AG20443 (cell line): ENCODE measurements around the gene PRMT3.
"Not testable (repeated sequence)": the region's sequence is repeated elsewhere in the genome, so short reads cannot be mapped to it uniquely, and the experiment has no call there.

Source experiments
- DNase-seq: peaks from one replicate; pipeline ENCODE4 v3.0.0; 2012; ENCODE audit warnings: low spot score, mixed read lengths

Gene PRMT3

GRCh38 chr11:20387261-20388095 is at the start of gene PRMT3:
PRMT3 (plus strand) TSS chr11:20387716; CDS start chr11:20387747, 31 bp downstream.
- DNase-seq: peak; percentile 99

DNA sequence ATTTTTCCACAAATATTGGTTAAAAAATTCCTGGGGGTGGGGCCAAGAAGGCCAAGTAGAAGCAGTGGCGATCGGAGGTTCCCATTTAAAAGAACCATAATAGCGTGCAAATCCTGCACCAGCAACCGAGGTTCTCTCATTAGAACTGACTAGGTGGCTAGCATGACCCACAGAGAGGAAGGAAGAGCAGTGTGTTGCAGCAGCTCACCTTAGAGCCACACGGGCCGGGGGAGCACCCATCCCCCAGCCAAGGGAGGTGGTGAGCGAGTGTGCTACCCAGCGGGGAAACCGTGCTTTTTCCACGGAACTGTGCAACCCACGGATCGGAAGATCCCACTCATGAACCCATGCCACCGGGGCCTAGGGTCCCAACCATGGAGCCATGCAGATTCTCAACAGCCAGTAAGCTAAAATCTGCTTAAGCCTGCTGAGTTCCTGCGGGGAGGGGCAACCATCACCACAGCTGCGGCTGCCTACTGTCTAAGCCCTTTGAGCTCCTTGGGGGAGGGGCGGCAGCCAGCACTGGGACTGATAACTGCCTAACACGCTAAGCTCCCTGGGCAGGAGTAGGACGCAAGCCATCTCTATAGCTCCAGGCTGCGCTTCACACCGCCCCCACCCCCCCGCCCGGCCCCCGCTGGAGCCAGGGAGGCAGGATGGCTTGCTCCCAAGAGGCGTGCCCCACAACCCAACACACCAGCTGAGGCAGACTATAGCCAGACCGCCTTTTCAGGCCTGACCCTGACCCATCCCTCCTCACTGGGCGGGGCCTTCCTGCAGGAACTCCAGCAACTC is 45.0 kb upstream of the PRMT3 start:
- no peak for DNase-seq

GRCh38 chr11:20351136-20351535 is 36.4 kb upstream of the PRMT3 start:
- DNase-seq: no peak

DNA sequence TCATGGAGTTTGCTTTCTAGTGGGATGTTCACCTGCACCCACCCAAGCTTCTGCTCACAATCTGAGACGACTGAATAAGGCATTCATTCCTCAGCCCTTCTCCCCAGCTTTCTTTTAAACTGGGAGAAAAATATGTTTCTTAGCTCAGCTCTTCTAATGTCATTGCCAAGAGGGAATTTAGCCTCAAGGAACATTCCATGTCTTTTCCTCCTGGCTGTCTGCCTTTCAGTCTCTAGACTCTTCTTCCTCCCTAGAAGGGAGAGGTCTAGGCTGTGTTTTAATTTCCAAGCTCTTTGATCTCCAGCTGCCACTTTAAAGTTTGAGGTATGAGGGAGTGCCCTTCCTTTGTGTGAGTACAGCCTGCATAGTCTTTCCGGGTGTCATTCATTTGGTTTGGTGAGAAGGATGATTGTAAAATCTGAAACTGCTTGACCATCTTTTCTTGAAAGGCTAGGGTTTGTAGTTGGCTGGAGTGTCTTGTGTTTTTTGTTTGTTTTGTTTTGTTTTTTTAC is 35.7 kb upstream of the PRMT3 start:
- DNase-seq: no peak

GRCh38 chr11:20353829-20354434 is 33.6 kb upstream of the PRMT3 start:
- DNase-seq: peak; percentile 69

GRCh38 chr11:20355221-20356219 is 32.0 kb upstream of the PRMT3 start:
- DNase-seq: peak; percentile 62

GRCh38 chr11:20357150-20357549 is 30.4 kb upstream of the PRMT3 start:
- DNase-seq: no peak

GRCh38 chr11:20360650-20361049 is 26.9 kb upstream of the PRMT3 start:
- no peak for DNase-seq

DNA sequence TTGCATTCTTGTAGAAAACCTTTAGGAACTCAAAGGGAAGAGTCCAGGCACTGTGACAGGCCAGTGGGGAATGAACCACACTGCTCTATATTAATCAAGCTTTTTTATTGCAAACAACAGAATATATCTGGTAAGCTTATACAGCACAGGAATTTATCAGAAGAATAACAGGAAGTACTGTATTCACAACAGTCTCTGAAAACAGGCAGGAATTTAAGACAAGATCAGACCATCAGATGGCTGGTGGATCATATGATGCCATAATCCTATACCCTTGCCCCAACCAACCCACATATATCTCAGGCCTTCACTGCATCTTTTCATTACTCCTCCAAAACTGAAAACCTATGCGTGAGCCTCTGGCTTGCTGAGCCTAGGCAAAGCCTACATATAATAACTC is 25.0 kb upstream of the PRMT3 start:
- DNase-seq: no peak

DNA sequence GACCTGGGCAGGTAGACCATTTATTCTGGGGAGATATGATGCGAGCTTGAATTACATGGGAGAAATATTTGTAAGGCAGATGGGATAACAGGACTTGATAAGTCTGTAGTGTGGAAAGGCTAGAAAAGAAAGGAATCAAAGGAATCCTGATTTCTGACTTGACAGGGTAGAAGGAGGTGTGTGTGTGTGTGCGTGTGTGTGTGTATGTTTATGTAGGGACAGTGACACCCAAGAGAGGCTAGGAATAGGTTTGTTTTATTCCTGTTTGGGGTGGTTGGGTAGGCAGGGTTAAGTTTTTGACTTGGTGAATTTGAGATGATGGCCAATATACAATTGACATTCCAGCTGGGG is 24.4 kb upstream of the PRMT3 start:
- no peak for DNase-seq

DNA sequence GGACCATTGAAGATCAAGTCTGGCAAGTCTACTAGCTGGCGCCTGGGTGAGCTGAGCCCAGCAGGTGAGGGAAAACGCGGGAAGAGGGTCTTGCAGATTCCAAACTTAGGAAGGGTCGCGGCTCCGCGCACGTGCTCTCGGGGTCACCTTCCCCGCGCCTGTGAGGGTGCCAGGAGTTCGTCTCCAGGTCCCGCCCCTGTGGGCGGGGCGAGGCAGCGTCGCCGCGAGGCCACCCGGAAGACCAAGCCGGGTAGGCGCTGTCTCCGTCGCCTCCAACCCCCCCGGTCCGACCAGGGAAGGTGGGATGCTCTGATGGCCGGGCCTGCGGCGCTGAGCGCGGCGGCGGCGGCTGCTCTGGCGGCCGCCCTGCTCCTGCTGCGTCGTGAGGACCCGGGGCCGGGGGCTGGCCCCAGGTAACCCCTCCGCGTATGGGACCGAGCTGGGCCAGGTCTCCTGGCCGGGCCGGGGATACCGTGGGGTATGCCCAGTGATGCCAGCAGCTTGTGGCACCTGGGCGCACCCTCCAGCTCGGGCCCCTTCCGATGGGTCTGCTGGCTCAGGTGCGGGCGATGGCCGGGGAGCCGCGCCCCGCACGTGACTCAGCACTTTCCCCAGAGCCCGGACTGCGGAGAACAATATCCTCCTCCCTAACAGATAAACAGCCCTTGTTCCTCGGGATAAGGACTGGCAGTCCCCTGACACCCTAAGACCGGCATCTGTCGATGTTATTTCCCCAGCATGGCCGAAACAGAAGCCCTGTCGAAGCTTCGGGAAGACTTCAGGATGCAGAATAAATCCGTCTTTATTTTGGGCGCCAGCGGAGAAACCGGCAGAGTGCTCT is 23.8 kb upstream of the PRMT3 start, which contains the start of gene HTATIP2:
HTATIP2 (plus strand) TSS at position 215 of the 841 bp plus-strand sequence; CDS start at position 739, 524 bp downstream.
- DNase-seq: peak; percentile 84

DNA sequence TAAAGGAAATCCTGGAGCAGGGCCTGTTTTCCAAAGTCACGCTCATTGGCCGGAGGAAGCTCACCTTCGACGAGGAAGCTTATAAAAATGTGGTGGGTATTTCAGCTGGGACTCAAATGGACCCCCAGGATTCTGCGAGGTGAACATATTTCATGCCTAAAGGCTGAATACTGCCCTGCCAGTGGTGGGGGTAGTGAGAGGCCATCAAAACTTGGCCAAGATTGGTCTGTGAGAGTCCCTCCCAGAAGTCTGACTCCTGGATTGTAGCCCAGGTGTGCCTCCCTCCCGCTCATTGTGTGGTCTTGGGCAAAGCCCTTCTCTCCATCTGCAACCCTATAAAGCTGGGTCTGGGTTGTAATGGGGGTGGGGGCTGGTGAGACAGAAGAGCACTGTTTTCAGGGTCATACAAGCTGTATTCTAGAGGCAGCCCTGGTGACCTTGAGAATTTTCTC is 23.1 kb upstream of the PRMT3 start:
- DNase-seq: no peak

GRCh38 chr11:20365465-20365864 is 22.1 kb upstream of the PRMT3 start:
- DNase-seq: not testable (repeated sequence)

DNA sequence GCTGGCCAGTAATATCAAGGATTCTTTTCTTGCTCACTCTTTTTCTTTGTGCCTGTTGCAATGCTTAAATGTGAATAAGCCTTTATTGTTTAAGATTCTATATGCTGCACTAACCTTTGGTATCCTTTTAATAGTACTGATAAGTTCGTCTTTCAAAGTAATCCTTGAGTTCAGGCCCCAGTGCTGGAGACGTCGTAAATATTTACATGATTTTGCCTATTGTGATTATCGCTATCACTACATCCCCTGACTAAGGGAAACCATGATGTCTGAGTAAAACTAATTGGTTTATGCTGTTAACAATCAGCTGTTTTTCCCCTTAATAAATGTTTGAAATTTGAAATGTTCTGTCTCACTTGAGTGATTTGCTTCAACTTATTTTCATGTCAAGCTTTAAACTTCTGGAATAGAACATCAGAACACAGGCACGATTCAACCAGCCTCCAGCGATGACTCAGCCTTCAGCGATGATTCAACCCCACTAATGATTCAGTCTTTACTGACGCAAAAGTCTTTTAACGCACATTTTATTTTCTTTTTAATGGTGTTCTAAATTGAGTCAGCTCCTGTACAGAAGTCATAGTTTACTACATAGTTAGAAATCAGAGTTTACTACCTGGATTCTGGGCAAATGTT is 20.1 kb upstream of the PRMT3 start:
- DNase-seq: peak; percentile 92

DNA sequence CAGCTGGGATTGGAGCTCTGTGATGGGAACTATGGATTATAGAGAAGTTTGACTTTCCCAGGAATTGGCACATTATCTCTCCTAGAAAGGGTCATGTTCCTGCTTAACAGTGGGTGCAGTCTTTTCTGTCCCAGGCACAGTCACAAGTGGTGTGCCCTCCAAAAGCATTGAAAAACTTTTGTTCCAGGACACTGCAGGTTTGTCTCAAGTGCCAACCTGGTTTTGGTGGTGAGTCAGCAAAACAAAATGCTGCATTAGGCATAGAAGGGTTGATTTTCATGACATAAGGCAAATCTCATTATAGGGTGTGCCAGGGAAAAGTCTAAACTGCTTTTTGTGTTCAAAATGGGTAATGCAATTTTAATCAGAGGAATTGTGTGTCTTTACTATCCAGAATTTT is 19.1 kb upstream of the PRMT3 start:
- DNase-seq: no peak

- no peak for DNase-seq
These were observed 17.7 kb upstream of the PRMT3 start for GRCh38 chr11:20369826-20370225.

- DNase-seq: no peak
These were observed 15.4 kb upstream of the PRMT3 start for GRCh38 chr11:20372081-20372626.

- DNase-seq: no peak
These were observed 14.4 kb upstream of the PRMT3 start for GRCh38 chr11:20373147-20373546.

DNA sequence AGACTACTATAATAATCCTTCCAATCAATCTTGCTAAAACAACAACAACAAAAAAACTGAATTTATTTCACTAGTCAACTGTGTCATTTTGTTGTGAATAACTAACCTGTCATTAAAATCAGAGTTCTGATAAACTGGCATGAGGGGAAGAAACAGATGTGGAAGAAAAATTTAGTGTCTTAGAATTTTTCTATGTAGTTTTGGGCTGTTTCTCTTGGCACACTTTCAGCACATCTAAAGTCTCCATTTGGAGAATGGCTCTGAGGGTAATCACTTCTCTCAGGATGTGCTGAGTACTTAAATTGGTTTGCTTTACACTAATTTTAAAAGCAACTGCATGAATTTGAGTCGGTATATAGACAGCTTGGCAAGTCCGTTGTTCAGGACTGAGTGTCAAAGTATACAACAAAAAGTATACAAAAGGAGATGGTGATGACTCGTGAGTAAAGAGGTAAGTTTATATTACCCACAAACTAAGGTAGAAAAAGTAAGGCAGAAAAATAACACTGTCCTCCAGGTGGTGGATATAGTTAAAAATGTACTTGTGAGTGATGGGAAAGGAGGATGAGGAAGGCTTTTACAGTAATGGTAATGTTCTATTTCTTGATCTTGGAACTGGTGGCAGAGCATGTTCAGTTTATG is 13.8 kb upstream of the PRMT3 start:
- DNase-seq: no peak
